HCT116 (cell line): ENCODE results near the gene HYCC2. TPM values are rescaled to one million over a fixed set of nuclear protein-coding genes. Genes with fewer than 3 reads are reported as not detected.

Experiments used
- ATAC-seq: fragments of 200-7000 bp; cut with Tn5 transposase; 2 replicates; pipeline ENCODE4 v1.9.1; 2020; ENCODE audit warnings: mild to moderate bottlenecking, moderate library complexity
- BruUV-seq: library from RNA; stranded (reverse); fragments of 400-500 nt; replicated peaks from 2 replicates; lab custom pipeline; 2021; lab: Mats Ljungman, UMichigan
- CTCF ChIA-PET: fragments of 300-600 bp; sonication (Branson Sonifier 250); formaldehyde crosslinking; loops from one replicate; lab custom pipeline; 2021; ENCODE audit warnings: antibody characterized with exemption; lab: Charles Lee
- POLR2A ChIA-PET: fragments of 300-600, 350-600 bp; sonication (Branson Sonifier 250); formaldehyde crosslinking; loops from one replicate; lab custom pipeline; 2021; ENCODE audit warnings: antibody characterized with exemption; lab: Charles Lee
- RAD21 ChIA-PET, 2 experiments: fragments of 300-600 bp; sonication (Branson Sonifier 250); formaldehyde crosslinking; loops; one replicate each; lab custom pipeline; 2023; ENCODE audit warnings: low total read pairs in 2 of 2; ENCODE audit not compliant: uncharacterized antibody in 2 of 2, unreplicated experiment in 2 of 2, low non-redundant PET in 1 of 2; lab: Charles Lee
- DNase-seq: peaks from one replicate; pipeline ENCODE4 v3.0.0-alpha.2; 2010; ENCODE audit warnings: low read depth, low spot score
- H2AFZ ChIP-seq: fragments of 200-600 bp; shearing (Covaris generic), sonication (generic); 2 replicates; pipeline ENCODE4 v1.6.1; 2017; ENCODE audit warnings: low read depth, mixed run types, mixed read lengths, antibody characterized with exemption, low read length; ENCODE audit not compliant: poor library complexity, severe bottlenecking
- H3K27ac ChIP-seq: 2 replicates; pipeline ENCODE4 v1.5.1; 2012; ENCODE audit warnings: low read depth, low read length
- H3K27me3 ChIP-seq: fragments of 200-600 bp; sonication (generic); 2 replicates; pipeline ENCODE4 v1.6.1; 2016; ENCODE audit warnings: mixed run types, low read length, mixed read lengths; ENCODE audit not compliant: insufficient read depth
- H3K36me3 ChIP-seq, 2 experiments: fragments of 200-500 bp in 1 of 2; fragments of 200-600 bp in 1 of 2; sonication (Bioruptor generic) in 1 of 2; sonication (generic) in 1 of 2; 2 replicates each; pipeline versions ENCODE4 v1.5.1 to v1.6.1; 2014 to 2016; ENCODE audit warnings: low read length in 2 of 2, inconsistent platforms in 1 of 2, mixed read lengths in 1 of 2, mixed run types in 1 of 2; ENCODE audit not compliant: insufficient read depth in 2 of 2, control insufficient read depth in 1 of 2
- H3K4me1 ChIP-seq, 2 experiments: fragments of 200-600 bp in 1 of 2; sonication (generic) in 1 of 2; 2 replicates each; pipeline versions ENCODE4 v1.5.1 to v1.6.1; 2012 to 2017; ENCODE audit warnings: low read length in 2 of 2, inconsistent platforms in 1 of 2, mild to moderate bottlenecking in 1 of 2, mixed read lengths in 1 of 2, mixed run types in 1 of 2, moderate library complexity in 1 of 2; ENCODE audit not compliant: insufficient read depth in 2 of 2, control insufficient read depth in 1 of 2
- H3K4me2 ChIP-seq: fragments of 200-600 bp; sonication (generic); 2 replicates; pipeline ENCODE4 v1.6.1; 2017; ENCODE audit warnings: mixed run types, low read length, mixed read lengths
- H3K4me3 ChIP-seq, 2 experiments: fragments of 200-600 bp in 1 of 2; sonication (generic) in 1 of 2; replicated peaks in 1 of 2; 2 replicates each; pipeline ENCODE4 v1.5.1; 2011 to 2016; ENCODE audit warnings: low read length in 2 of 2, control low read depth in 1 of 2, low read depth in 1 of 2, mild to moderate bottlenecking in 1 of 2, mixed read lengths in 1 of 2, mixed run types in 1 of 2
- H3K79me2 ChIP-seq: fragments of 200-600 bp; sonication (generic); 2 replicates; pipeline ENCODE4 v1.6.1; 2017; ENCODE audit warnings: mild to moderate bottlenecking, mixed run types, low read length, moderate library complexity, mixed read lengths; ENCODE audit not compliant: insufficient read depth
- H3K9ac ChIP-seq: fragments of 200-600 bp; sonication (generic); 2 replicates; pipeline ENCODE4 v1.6.1; 2016; ENCODE audit warnings: low read length, mixed read lengths
- H3K9me2 ChIP-seq: fragments of 200-600 bp; sonication (generic), shearing (Covaris generic); 2 replicates; pipeline ENCODE4 v1.6.1; 2017; ENCODE audit warnings: mixed run types, mild to moderate bottlenecking, moderate library complexity; ENCODE audit not compliant: insufficient read depth
- H3K9me3 ChIP-seq, 2 experiments: fragments of 200-500 bp in 1 of 2; fragments of 200-600 bp in 1 of 2; sonication (Bioruptor generic) in 1 of 2; sonication (generic) in 1 of 2; 2 replicates each; pipeline ENCODE4 v1.6.1; 2014 to 2017; ENCODE audit warnings: low read length in 2 of 2, mixed read lengths in 2 of 2, inconsistent platforms in 1 of 2, low read depth in 1 of 2, mild to moderate bottlenecking in 1 of 2, mixed run types in 1 of 2, moderate library complexity in 1 of 2; ENCODE audit not compliant: control insufficient read depth in 1 of 2, insufficient read depth in 1 of 2
- H4K20me1 ChIP-seq: fragments of 200-600 bp; sonication (generic), shearing (Covaris generic); 2 replicates; pipeline ENCODE4 v1.6.1; 2017; ENCODE audit warnings: mixed run types, mild to moderate bottlenecking, moderate library complexity; ENCODE audit not compliant: insufficient read depth
- CEBPB ChIP-seq: IDR thresholded peaks from 2 replicates; pipeline ENCODE4 v1.6.1; 2012; ENCODE audit warnings: low read depth
- EGR1 ChIP-seq: IDR thresholded peaks from 2 replicates; pipeline ENCODE4 v1.6.1; 2012; ENCODE audit warnings: low read depth
- FOSL1 ChIP-seq: IDR thresholded peaks from 2 replicates; pipeline ENCODE4 v1.6.1; 2012; ENCODE audit warnings: low read depth
- MAX ChIP-seq: IDR thresholded peaks from 2 replicates; pipeline ENCODE4 v1.6.1; 2012
- POLR2A ChIP-seq: IDR thresholded peaks from 2 replicates; pipeline ENCODE4 v1.7.0; 2011; ENCODE audit warnings: borderline replicate concordance; ENCODE audit not compliant: insufficient read depth, insufficient read length; ENCODE audit errors: extremely low read depth
- RAD21 ChIP-seq: IDR thresholded peaks from 2 replicates; pipeline ENCODE4 v1.6.1; 2012; ENCODE audit warnings: low read depth, mild to moderate bottlenecking
- SIN3A ChIP-seq: IDR thresholded peaks from 2 replicates; pipeline ENCODE4 v1.6.1; 2012; ENCODE audit warnings: low read depth
- SP1 ChIP-seq: IDR thresholded peaks from 2 replicates; pipeline ENCODE4 v1.6.1; 2012; ENCODE audit warnings: low read depth
- SRF ChIP-seq: IDR thresholded peaks from 2 replicates; pipeline ENCODE4 v1.6.1; 2012; ENCODE audit warnings: low read depth
- TCF7L2 ChIP-seq: IDR thresholded peaks from 2 replicates; pipeline ENCODE4 v1.7.0; 2011; ENCODE audit warnings: borderline replicate concordance, inconsistent platforms; ENCODE audit not compliant: insufficient read depth, insufficient read length; ENCODE audit errors: extremely low read depth
- YY1 ChIP-seq: IDR thresholded peaks from 2 replicates; pipeline ENCODE4 v1.6.1; 2011; ENCODE audit warnings: low read length, low read depth, moderate library complexity, mild to moderate bottlenecking; ENCODE audit not compliant: insufficient replicate concordance; ENCODE audit errors: extremely low read depth
- ZBTB33 ChIP-seq: IDR thresholded peaks from 2 replicates; pipeline ENCODE4 v1.6.1; 2011; ENCODE audit warnings: mild to moderate bottlenecking, low read length, moderate library complexity; ENCODE audit not compliant: insufficient replicate concordance; ENCODE audit errors: extremely low read depth
- ZNF274 ChIP-seq: fragments of 200-500 bp; sonication (Bioruptor generic); IDR thresholded peaks from 2 replicates; pipeline ENCODE4 v1.6.1; 2014; ENCODE audit warnings: mild to moderate bottlenecking, low read depth, low read length, inconsistent platforms
- intact Hi-C: fragments of 100-400 bp; cut with micrococcal nuclease; formaldehyde crosslinking; loops from 2 replicates; pipeline ENCODE4 v1.10.0; 2022
- total RNA-seq: library from RNA; stranded (reverse); gene quantifications from one replicate; pipeline ENCODE4 v1.2.1, GENCODE V29; 2021; ENCODE audit not compliant: unreplicated experiment
- TF ChIP-seq, protein P1 (sequence below): IDR thresholded peaks from 2 replicates; pipeline ENCODE4 v1.6.1; 2012

Gene HYCC2
- total RNA-seq, 1 experiment from 2014 or later = 9.9 TPM

GRCh38 chr2:201093573-201093972 lies 22.1 kb upstream of the HYCC2 start:
- intact Hi-C loops = no loop called here
- no peak overlapping the region for H2AFZ ChIP-seq
- ChIA-PET CTCF (no interaction called here), POLR2A (no interaction called here), RAD21 (no interaction called here)
- BruUV-seq = no TSS peak
- H3K4me1 ChIP-seq = no peaks in the 10 kb centered on the region
- no peak overlapping the region for H3K27ac ChIP-seq
- TF ChIP-seq ZBTB33 (no peak), POLR2A (no peak), EGR1 (no peak), YY1 (no peak), SIN3A (no peak), SRF (no peak), CEBPB (no peak), RAD21 (no peak), TCF7L2 (no peak), MAX (no peak), ZNF274 (no peak), SP1 (no peak), FOSL1 (no peak)
- TF ChIP-seq, protein P1, sequence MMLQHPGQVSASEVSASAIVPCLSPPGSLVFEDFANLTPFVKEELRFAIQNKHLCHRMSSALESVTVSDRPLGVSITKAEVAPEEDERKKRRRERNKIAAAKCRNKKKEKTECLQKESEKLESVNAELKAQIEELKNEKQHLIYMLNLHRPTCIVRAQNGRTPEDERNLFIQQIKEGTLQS = no peak
- no peak overlapping the region for H3K4me3 ChIP-seq
- no peaks in the 10 kb centered on the region for H4K20me1 ChIP-seq
- no peaks in the 10 kb centered on the region for H3K27me3 ChIP-seq
- H3K9me3 ChIP-seq = no peaks in the 10 kb centered on the region
- DNase-seq (no peak), ATAC-seq (no peak)
- no peaks in the 10 kb centered on the region for H3K9me2 ChIP-seq
- H3K4me2 ChIP-seq = no peak overlapping the region
- H3K36me3 ChIP-seq = no peaks in the 10 kb centered on the region
- no peak overlapping the region for H3K9ac ChIP-seq
- no peaks in the 10 kb centered on the region for H3K79me2 ChIP-seq
